ENCODE measurements around the gene RPS24.
A peak's percentile ranks its signal among the peaks of the same experiment; 100 is the strongest.
"Not testable (repeated sequence)": the region's sequence is repeated elsewhere in the genome, so short reads cannot be mapped to it uniquely, and the experiment has no call there.

The RPS24 gene

GRCh38 chr10:78058562-78058961 lies 24.9 kb downstream of the RPS24 start:
- no peak for DNase-seq

- no peak for DNase-seq
Observed at GRCh38 chr10:78059906-78060702, 26.4 kb downstream of the RPS24 start.

DNA sequence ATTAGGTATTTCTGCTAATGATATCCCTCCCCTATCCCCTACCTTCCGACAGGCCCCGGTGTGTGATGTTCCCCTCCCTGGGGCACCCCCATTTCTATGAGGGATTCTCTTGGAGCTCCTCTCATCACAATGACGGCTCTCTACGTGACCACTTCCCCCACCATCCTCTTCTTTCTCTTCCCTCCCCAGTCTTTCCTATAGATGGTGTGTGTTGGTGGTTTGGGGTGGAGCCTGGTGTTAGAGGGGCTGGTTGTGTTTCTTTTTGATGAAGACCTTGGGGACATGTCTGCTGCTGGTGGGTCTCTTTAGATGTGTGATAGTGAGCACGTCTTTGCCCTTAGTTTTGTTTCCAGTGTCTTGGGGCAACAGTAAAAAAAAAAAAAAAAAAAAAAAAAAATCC lies 28.6 kb downstream of the RPS24 start:
- no peak for DNase-seq

- no peak for DNase-seq
Observed at GRCh38 chr10:78063236-78063635, 29.6 kb downstream of the RPS24 start.

DNA sequence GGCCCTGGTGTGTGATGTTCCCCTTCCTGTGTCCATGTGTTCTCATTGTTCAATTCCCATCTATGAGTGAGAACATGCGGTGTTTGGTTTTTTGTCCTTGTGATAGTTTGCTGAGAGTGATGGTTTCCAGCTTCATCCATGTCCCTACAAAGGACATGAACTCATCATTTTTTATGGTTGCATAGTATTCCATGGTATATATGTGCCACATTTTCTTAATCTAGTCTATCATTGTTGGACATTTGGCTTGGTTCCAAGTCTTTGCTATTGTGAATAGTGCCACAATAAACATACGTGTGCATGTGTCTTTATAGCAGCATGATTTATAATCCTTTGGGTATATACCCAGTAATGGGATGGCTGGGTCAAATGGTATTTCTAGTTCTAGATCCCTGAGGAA lies 31.3 kb downstream of the RPS24 start:
- DNase-seq = not testable (repeated sequence)

DNA sequence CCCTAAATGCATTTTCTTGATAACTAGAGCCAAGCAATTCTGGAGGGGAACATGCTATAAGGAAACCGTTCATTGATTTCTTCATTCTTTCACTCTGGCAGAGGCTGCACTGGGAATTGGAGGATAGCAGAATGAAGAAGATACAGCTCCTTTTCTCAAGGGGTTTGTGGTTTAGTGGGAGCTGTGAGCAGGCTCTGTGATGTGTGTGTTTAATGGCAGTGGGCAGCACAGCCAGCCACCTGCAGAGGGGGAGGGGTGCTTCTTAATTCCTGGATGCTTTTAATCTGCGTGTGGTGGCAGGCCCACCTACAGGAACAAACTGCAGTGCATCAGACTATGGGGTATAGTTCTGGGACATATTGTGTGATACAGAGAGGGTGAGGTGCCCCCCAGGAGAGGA lies 31.9 kb downstream of the RPS24 start:
- DNase-seq = no peak

GRCh38 chr10:78066012-78066411 lies 32.3 kb downstream of the RPS24 start:
- no peak for DNase-seq

DNA sequence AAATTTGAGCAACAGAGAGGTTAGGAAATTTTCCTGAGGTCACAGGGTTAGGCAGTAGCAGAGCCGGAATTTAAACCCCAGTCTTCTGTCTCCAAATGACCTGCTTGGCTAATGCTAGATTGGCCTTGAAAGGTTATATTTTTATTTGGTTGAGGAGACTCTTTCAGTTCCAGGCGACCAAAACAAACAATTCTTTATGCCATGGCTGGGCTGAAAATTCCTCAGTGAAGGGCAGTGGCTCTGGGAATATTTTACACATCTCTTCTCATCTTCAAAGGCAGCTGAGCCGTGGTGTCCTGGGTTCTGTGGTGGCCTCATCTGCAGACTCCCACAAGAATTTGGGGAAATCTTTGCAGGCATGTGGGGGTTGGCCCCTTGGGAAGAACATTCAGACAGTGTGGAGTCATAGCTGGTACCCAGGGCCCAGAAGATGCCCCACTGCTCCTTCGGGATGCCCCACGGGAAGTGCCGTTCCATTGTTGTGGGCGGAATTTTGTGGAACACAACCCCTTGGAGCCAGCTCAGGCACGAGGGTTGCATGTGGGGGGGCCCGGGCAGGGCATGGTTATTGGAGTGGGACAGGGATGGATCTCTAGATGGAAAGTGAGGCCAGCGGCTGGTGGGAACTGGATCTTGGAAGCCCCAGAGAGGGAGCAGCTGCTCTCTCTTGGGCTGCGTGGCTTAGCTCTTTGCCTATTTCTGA lies 33.2 kb downstream of the RPS24 start:
- no peak for DNase-seq

GRCh38 chr10:78069151-78069550 lies 35.5 kb downstream of the RPS24 start:
- DNase-seq = no peak

- not testable (repeated sequence) for DNase-seq
Observed at GRCh38 chr10:78070064-78070463, 36.4 kb downstream of the RPS24 start.

DNA sequence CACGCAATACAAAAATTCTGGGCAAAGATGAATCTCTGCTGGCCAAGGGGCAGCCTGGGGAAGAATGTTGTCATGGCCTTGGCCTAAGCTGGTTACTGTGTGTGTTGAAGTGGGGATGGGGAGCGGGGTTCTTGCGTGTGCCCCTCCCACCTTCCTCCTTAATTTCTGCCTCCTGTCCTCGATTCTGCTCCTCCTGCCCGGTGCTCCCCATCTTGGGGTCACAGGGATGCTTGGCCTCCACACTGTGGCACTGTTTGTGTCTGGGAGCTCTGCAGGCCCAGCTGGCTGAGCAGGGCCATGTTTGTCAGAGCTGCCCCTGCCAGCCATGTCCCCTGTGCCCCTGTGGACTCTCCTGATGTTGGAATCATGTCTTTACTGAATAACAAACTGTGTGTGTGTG lies 37.1 kb downstream of the RPS24 start:
- no peak for DNase-seq

DNA sequence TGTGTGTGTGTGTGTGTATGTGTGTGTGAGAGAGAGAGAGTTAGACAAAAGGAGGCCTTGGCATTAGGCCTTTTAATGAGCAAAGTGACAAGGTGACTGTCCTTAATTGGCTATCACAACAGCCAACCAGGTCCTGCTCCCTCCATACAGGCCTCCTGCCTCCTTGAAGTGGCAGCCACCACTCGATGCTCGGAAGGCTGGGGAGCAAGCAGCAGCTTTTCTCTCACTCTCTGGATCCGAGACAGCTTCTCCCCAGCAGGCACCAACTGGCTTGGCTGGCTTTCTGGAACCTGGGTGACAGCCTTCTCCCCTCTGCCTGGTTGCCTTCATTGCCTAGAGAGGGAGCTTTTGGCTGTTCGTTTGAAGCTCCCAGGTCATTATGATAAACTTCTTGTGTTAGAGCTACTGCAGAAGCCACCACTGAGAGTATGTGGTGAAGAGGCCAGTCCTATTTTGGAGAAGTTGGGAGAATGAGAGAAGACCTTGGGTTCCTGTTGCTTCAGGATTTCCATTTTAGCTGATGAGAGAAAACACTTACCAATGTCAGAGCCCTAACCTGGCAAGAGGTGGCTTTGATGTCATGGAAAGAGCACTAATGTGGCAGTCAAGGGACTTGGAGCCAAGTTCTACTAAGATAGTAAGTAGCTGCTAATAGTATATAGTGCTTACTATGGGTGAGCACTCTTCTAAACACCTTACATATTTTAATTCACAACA lies 37.6 kb downstream of the RPS24 start:
- DNase-seq = no peak

- DNase-seq = no peak
Observed at GRCh38 chr10:78071857-78072179, 38.2 kb downstream of the RPS24 start.

GRCh38 chr10:78072504-78072903 lies 38.8 kb downstream of the RPS24 start:
- DNase-seq = no peak

DNA sequence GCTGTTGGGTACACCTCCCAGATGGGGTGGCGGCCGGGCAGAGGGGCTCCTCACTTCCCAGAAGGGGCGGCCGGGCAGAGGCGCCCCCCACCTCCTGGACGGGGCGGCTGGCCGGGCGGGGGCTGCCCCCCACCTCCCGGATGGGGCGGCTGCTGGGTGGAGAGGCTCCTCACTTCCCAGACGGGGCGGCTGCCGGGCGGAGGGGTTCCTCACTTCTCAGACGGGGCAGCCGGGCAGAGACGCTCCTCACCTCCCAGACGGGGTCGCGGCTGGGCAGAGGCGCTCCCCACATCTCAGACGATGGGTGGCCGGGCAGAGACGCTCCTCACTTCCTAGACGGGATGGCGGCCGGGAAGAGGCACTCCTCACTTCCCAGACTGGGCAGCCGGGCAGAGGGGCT lies 42.1 kb downstream of the RPS24 start:
- DNase-seq = not testable (repeated sequence)

DNA sequence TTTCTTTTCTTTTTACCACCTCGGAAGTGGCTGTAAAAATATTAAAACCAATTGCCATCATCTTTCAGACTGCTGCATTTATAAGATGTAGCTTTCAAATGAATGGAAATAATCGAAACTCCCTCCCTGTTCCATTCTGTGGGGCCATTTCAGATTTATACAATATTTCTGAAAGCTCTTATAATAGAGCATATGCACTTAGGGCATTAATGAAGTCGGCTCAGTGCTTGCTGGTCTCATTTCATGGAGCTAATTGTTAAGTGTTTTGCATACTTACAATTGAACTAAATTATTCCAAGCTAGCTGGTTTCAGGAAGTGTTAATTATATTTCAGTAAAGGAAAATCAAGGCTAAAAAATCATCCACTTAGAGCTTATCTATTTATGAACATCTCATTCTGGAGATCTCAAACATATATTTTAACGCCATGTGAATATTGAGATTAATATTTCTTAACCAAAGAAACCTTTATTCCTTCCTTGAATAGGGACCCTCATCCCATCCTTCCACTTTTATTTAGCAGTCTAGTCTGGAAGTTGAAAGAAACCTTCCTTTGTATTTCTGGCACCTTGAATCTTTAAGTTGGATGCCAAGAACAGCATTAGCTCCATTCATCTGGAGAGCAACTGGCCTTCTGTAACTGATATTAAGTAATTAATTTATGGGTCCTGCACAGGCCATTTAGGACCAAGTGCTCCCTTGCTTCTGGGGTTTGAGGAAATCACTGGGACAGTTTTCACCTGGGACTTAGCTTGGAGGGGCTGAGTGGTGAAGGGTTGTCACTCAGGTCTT lies 45.1 kb downstream of the RPS24 start:
- DNase-seq = peak; percentile 60

DNA sequence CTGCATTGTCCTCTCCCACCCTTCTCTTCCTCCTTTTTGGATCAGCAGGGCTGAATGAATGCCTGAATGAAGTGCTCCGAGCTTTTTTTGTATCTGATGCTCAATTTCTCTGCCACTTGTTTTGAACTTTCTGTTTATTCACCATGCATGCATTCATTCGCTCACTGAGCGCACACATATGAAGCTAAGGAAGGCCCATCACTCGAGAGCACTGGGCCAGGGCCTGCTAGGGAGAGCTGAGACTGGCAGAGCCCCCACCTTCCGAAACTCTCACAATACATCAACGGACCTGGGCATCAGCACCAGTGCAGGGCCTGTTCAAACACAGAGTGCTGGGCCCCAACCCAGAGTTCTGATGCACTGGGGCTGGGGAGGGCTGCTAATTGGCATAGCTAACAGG lies 45.7 kb downstream of the RPS24 start:
- peak; percentile 37 for DNase-seq

DNA sequence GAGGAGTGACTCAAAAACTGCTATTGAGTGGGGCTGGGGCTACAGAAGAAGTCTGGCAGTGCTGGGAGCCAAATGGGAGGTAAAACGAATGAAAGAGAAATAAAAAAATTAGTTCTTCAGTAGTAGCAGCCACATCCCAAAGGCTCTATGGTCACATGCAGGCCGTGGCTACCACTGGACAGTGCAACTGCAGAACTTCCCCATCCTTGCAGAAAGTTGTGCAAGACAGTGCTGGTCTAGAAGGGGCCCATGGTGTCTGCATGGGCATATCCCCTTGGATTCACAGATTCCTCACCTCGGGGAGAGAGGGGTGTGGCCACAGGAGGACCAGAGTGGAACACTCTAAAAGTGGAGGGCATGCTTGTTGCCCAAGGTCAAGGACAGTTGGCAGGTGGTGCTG lies 47.6 kb downstream of the RPS24 start:
- DNase-seq = no peak

- DNase-seq = no peak
Observed at GRCh38 chr10:78082636-78083035, 49.0 kb downstream of the RPS24 start.

Data from DMS79 (cell line).